ENCODE measurements around the gene FAM25A. TPM values are rescaled to one million over a fixed set of nuclear protein-coding genes. Genes with fewer than 3 reads are reported as not detected.

FAM25A gene
- total RNA-seq (ENCODE audit: low replicate concordance), result not detected in 2 replicates

GRCh38 chr10:87020056-87020455 is at the start of gene FAM25A:
TSS of gene FAM25A (plus strand) at chr10:87020294. CDS start at chr10:87020325, 31 bp downstream.

Other genes with a start within 250 kb of the FAM25A start
- 2.5 and 17.8 TPM in 2 replicates for gene MMRN2, start 62.7 kb upstream of the FAM25A start, total RNA-seq (ENCODE audit: low replicate concordance)
- gene SNCG, start 61.7 kb upstream of the FAM25A start, total RNA-seq (ENCODE audit: low replicate concordance), result 48.3 and 77.0 TPM in 2 replicates
- 44.9 and 184 TPM in 2 replicates for gene ADIRF, start 51.8 kb upstream of the FAM25A start, total RNA-seq (ENCODE audit: low replicate concordance)
- 206 and 229 TPM in 2 replicates for gene GLUD1, start 74.5 kb downstream of the FAM25A start, total RNA-seq (ENCODE audit: low replicate concordance)
- gene SHLD2, start 74.9 kb downstream of the FAM25A start, total RNA-seq (ENCODE audit: low replicate concordance), result 8.2 and 24.3 TPM in 2 replicates
- gene NUTM2A, start 205.2 kb downstream of the FAM25A start, total RNA-seq (ENCODE audit: low replicate concordance), result 0.12 and 0.15 TPM in 2 replicates